ENCODE data around the gene CSNK1A1L. TPM values are rescaled to one million over a fixed set of nuclear protein-coding genes. Genes with fewer than 3 reads are reported as not detected.

CSNK1A1L gene
- total RNA-seq, 1 donor from 2014 or later = not detected

GRCh38 chr13:37089495-37089894 lies 16.0 kb downstream of the CSNK1A1L start:
- H3K27me3 ChIP-seq = no peaks in the 10 kb centered on the region
- H3F3A ChIP-seq (ENCODE audit: low read depth) = peaks cover 4% of the 10 kb centered on the region
- no peak overlapping the region for H3K4me3 Mint-ChIP-seq
- no peak overlapping the region for H3K27ac Mint-ChIP-seq
- DNase-seq (ENCODE audit: low spot score) = no peak
- H2AFZ ChIP-seq (replicated peaks) = no peak overlapping the region
- H3K27me3 Mint-ChIP-seq (ENCODE audit: insufficient read depth, low read depth) = peaks cover 3% of the 10 kb centered on the region
- H3K79me2 ChIP-seq (ENCODE audit: low read depth) = no peaks in the 10 kb centered on the region
- no peaks in the 10 kb centered on the region for H3K36me3 ChIP-seq
- H3K9me3 ChIP-seq (ENCODE audit: low read depth) = no peaks in the 10 kb centered on the region
- no peak overlapping the region for H3K27ac ChIP-seq
- no peaks in the 10 kb centered on the region for H4K20me1 ChIP-seq (ENCODE audit: low read depth)
- peaks cover 9% of the 10 kb centered on the region for H3K4me1 ChIP-seq
- TF ChIP-seq CTCF (IDR thresholded peaks at IDR 0.05) (no peak), EZH2phosphoT487 (IDR thresholded peaks at IDR 0.05) (no peak), EZH2 (IDR thresholded peaks at IDR 0.05) (no peak)
- H3K4me1 Mint-ChIP-seq = no peaks in the 10 kb centered on the region
- H3K36me3 Mint-ChIP-seq = no peaks in the 10 kb centered on the region
- no peak overlapping the region for H3K9ac ChIP-seq
- no peak overlapping the region for H3K4me2 ChIP-seq
- no peaks in the 10 kb centered on the region for H3K9me3 Mint-ChIP-seq
- H3K4me3 ChIP-seq = no peak overlapping the region

- Histone ChIP-seq H3K9ac (no peak overlapping the region), H3K4me1 (no peaks in the 10 kb centered on the region), H2AFZ (replicated peaks) (no peak overlapping the region), H3F3A (ENCODE audit: low read depth) (no peaks in the 10 kb centered on the region), H3K27me3 (no peaks in the 10 kb centered on the region), H3K4me3 (no peak overlapping the region), H3K27ac (no peak overlapping the region), H3K79me2 (ENCODE audit: low read depth) (no peaks in the 10 kb centered on the region), H3K9me3 (ENCODE audit: low read depth) (no peaks in the 10 kb centered on the region), H4K20me1 (ENCODE audit: low read depth) (no peaks in the 10 kb centered on the region), H3K36me3 (no peaks in the 10 kb centered on the region), H3K4me2 (no peak overlapping the region)
- peaks cover 3% of the 10 kb centered on the region for H3K27me3 Mint-ChIP-seq (ENCODE audit: insufficient read depth, low read depth)
- no peak overlapping the region for H3K27ac Mint-ChIP-seq
- TF ChIP-seq EZH2phosphoT487 (IDR thresholded peaks at IDR 0.05) (no peak), EZH2 (IDR thresholded peaks at IDR 0.05) (no peak), CTCF (IDR thresholded peaks at IDR 0.05) (no peak)
- H3K36me3 Mint-ChIP-seq = no peaks in the 10 kb centered on the region
- H3K9me3 Mint-ChIP-seq = no peaks in the 10 kb centered on the region
- no peak for DNase-seq (ENCODE audit: low spot score)
- H3K4me1 Mint-ChIP-seq = peaks cover 2% of the 10 kb centered on the region
- no peak overlapping the region for H3K4me3 Mint-ChIP-seq
Measured at GRCh38 chr13:37087486-37087885, 18.0 kb downstream of the CSNK1A1L start.

GRCh38 chr13:37085606-37086005 lies 19.9 kb downstream of the CSNK1A1L start:
- H3K9ac ChIP-seq = no peak overlapping the region
- TF ChIP-seq CTCF (IDR thresholded peaks at IDR 0.05) = no peak
- TF ChIP-seq EZH2phosphoT487 (IDR thresholded peaks at IDR 0.05) = no peak
- no peak for TF ChIP-seq EZH2 (IDR thresholded peaks at IDR 0.05)
- H4K20me1 ChIP-seq (ENCODE audit: low read depth) = no peaks in the 10 kb centered on the region
- Mint-ChIP-seq H3K27ac (no peak overlapping the region), H3K4me1 (peaks cover 7% of the 10 kb centered on the region), H3K9me3 (no peaks in the 10 kb centered on the region), H3K36me3 (no peaks in the 10 kb centered on the region), H3K27me3 (ENCODE audit: insufficient read depth, low read depth) (peaks cover under 1% of the 10 kb centered on the region), H3K4me3 (no peak overlapping the region)
- no peaks in the 10 kb centered on the region for H3F3A ChIP-seq (ENCODE audit: low read depth)
- no peak overlapping the region for H2AFZ ChIP-seq (replicated peaks)
- no peak for DNase-seq (ENCODE audit: low spot score)
- no peaks in the 10 kb centered on the region for H3K9me3 ChIP-seq (ENCODE audit: low read depth)
- H3K27me3 ChIP-seq = no peaks in the 10 kb centered on the region
- no peaks in the 10 kb centered on the region for H3K36me3 ChIP-seq
- no peaks in the 10 kb centered on the region for H3K79me2 ChIP-seq (ENCODE audit: low read depth)
- no peak overlapping the region for H3K4me2 ChIP-seq
- no peak overlapping the region for H3K4me3 ChIP-seq
- no peaks in the 10 kb centered on the region for H3K4me1 ChIP-seq
- H3K27ac ChIP-seq = no peak overlapping the region

Measured in neural progenitor cell (in vitro differentiated cells).